ENCODE data around the gene NANOS1.

The NANOS1 gene

GRCh38 chr10:119060107-119060506 lies 30.6 kb downstream of the NANOS1 start:
- DNase-seq (no peak), ATAC-seq (no peak)

- no peak for DNase-seq
- ATAC-seq, result no peak
Observed at GRCh38 chr10:119061352-119061751, 31.8 kb downstream of the NANOS1 start.

- no peak for DNase-seq
- ATAC-seq, result no peak
Observed at GRCh38 chr10:119061926-119062325, 32.4 kb downstream of the NANOS1 start.

GRCh38 chr10:119070395-119071165 lies 41.1 kb downstream of the NANOS1 start:
- ATAC-seq, result no peak
- DNase-seq, result no peak

- ATAC-seq (no peak), DNase-seq (no peak)
Observed at GRCh38 chr10:119073584-119073983, 44.1 kb downstream of the NANOS1 start.

GRCh38 chr10:119078422-119079179 lies 49.1 kb downstream of the NANOS1 start:
- DNase-seq, result no peak
- no peak for ATAC-seq

GRCh38 chr10:119079599-119080520 lies 50.3 kb downstream of the NANOS1 start:
- peak; percentile 78 for DNase-seq
- peak; percentile 75 for ATAC-seq

- ATAC-seq (peak; percentile 92), DNase-seq (peak; percentile 95)
Observed at GRCh38 chr10:119080521-119081259, 51.2 kb downstream of the NANOS1 start, which contains the start of gene EIF3A. EIF3A (minus strand) TSS chr10:119080817; CDS start chr10:119080676, 141 bp downstream.

All from stimulated activated naive CD8-positive, alpha-beta T cell treated with anti-CD3 and anti-CD28 coated beads, Interleukin-15, Interleukin-2, amounts not matched to agents 100 U/mL and 50 U/mL, for 24 hours (primary cell).